ENCODE measurements around the gene KDM1A.

KDM1A gene

DNA sequence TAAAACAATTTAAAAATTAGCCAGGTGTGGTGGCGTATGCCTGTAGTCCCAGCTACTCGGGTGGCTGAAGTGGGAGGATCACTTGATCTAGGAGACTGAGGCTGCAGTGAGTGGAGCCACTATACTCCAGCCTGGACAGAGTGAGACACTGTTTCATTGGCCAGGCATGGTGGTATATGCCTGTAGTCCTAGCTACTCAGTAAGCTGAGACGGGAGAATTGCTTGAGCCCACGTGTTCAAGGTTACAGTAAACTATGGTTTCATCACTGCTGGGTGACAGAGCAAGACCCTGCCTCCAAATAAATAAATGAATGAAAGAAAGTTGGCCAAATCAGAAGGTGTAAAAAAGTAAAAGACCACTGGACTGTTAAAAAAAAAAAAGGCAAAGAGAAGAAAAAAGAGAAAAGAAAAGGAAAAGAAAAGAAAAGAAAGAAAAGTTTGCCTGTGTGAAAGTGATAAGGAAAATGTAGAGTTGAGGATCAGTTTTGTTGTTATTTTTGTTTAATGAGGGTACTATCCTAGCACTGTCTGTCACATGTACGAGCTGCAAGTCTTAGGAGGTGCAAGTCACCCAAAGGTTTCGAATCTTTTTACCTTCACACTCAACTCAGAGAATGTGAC, 97.1 kb downstream of the KDM1A start:
- Histone ChIP-seq H3K36me3 (ENCODE audit: control insufficient read depth, low read depth, low read length) (no peaks in the 10 kb centered on the region), H3K27me3 (ENCODE audit: control insufficient read depth, insufficient read depth, low read length) (no peaks in the 10 kb centered on the region), H3K9me3 (ENCODE audit: control insufficient read depth, low read depth, low read length) (no peaks in the 10 kb centered on the region), H3K4me3 (ENCODE audit: low read length) (no peak overlapping the region), H3K4me1 (ENCODE audit: control insufficient read depth, low read depth, low read length) (no peaks in the 10 kb centered on the region), H3K9ac (ENCODE audit: low read length) (no peak overlapping the region), H3K27ac (ENCODE audit: low read length) (no peak overlapping the region)

DNA sequence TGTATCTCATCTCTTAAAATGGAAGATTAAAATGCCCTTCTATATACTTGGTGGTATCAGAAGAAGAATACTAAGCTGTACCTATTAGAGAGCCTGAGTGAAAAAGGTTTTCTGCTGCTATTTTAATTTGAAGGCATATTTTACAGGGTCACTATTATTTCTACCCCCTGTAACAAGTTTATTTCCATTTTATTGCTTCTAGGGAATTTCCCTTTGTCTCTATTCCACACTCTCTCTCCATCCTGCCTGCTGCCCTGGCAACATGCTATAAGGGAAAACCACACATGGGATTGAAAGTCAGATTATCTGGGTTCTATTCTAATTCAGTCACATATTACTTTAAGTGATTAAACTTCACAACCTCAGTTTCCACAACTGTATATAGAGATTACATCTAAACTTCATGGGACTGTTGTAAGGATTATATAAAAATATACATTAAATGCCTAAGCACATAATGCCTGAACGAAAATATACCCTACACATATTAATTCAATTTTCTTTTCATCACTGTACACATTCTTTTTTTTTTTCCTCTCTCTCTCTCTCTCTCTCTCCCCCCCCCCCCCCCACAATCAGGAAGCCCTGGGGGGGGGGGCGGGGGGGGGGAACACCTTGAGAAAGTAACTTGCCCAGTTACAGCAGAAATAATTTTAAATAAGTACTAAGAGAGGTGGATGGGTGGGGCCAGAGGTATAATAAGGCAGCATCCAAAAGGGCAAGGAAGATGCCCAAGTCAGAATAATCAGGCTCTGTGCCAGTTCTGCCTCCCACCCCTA, 97.8 kb downstream of the KDM1A start:
- no peak overlapping the region for H3K27ac ChIP-seq (ENCODE audit: low read length)
- H3K36me3 ChIP-seq (ENCODE audit: control insufficient read depth, low read depth, low read length): no peaks in the 10 kb centered on the region
- no peaks in the 10 kb centered on the region for H3K9me3 ChIP-seq (ENCODE audit: control insufficient read depth, low read depth, low read length)

DNA sequence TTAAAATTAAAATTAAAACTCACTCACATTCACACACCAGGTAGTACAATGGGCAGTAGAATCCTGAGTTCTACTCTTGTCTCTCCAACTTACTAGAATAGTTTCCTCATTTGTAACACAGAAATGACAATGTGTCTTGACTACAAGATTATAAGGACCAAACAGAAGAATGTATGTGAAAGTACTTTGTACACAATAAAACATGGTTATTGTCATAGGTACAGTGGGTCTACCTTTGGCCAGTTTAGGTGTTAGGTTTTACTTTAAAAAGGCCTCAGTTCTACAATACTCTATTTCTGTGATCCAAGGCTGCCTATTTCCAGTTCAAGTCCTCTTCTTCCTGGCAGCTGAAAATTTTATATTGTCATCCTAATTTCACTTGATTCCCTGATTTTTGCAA, 99.1 kb downstream of the KDM1A start:
- no peak overlapping the region for H3K27ac ChIP-seq (ENCODE audit: low read length)
- H3K36me3 ChIP-seq (ENCODE audit: control insufficient read depth, low read depth, low read length): no peaks in the 10 kb centered on the region
- peaks cover 4% of the 10 kb centered on the region for H3K4me1 ChIP-seq (ENCODE audit: control insufficient read depth, low read depth, low read length)
- H3K9ac ChIP-seq (ENCODE audit: low read length): no peak overlapping the region
- no peak overlapping the region for H3K4me3 ChIP-seq (ENCODE audit: low read length)
- H3K27me3 ChIP-seq (ENCODE audit: control insufficient read depth, insufficient read depth, low read length): no peaks in the 10 kb centered on the region
- H3K9me3 ChIP-seq (ENCODE audit: control insufficient read depth, low read depth, low read length): no peaks in the 10 kb centered on the region

More for the DNA sequence above, 97.8 kb downstream of the KDM1A start:
- Histone ChIP-seq H3K27me3 (ENCODE audit: control insufficient read depth, insufficient read depth, low read length) (no peaks in the 10 kb centered on the region), H3K9ac (ENCODE audit: low read length) (no peak overlapping the region), H3K4me3 (ENCODE audit: low read length) (no peak overlapping the region), H3K4me1 (ENCODE audit: control insufficient read depth, low read depth, low read length) (no peaks in the 10 kb centered on the region)

DNA sequence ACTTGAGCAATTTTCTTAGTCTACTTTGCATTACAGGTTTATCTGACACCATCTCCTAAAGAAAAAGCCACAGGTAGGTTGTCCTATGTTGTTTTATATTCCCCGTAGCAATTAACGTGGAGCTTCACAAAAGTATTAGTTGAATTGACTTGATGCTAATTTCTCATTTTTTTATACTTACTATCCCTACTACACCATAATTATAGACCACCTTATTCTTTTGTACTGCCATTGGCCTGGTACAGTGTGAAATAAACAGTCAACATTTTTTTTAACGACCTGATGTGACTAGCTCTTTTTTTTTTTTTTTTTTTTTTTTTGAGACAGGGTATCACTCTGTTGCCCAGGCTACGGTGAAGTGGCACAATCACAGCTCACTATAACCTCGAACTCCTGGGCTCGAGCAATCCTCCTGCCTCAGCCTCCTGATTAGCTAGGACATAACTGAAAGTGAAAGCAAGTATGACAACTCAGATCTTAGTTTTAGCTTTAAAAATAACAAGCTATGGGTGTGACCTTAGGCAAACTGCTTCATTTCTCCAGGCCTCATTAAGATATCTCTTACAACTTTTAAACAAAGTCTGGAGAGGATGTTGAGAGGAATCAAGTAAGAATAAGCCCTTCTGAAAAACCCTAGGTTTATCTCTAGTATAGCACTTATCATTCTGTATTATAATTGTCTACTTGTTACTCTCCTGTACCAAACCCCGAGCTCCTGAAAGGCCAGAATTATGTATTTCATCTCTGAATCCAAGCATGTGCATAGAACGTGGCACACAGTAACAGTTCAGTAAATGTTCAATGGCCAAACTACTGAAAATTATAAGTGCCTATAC, 99.9 kb downstream of the KDM1A start:
- Histone ChIP-seq H3K27me3 (ENCODE audit: control insufficient read depth, insufficient read depth, low read length) (no peaks in the 10 kb centered on the region), H3K4me3 (ENCODE audit: low read length) (no peak overlapping the region), H3K27ac (ENCODE audit: low read length) (no peak overlapping the region)

DNA sequence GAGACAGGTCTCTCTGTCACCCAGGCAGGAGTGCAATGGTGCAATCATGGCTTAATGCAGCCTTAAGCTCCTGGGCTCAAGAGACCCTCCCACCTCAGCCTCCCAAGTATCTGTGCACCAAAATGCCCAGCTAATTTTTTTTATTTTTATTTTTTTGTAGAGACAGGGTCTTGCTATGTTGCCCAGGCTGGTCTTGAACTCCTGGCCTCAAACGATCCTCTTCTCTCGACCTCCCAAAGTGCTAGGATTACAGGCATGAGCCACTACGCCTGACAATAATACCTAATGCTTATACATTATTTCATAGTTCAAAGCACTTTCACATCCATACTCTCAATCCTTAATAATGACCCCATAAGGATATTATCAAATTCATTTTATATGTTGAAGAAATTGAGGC, 101.1 kb downstream of the KDM1A start:
- H3K4me1 ChIP-seq (ENCODE audit: control insufficient read depth, low read depth, low read length): peaks cover 8% of the 10 kb centered on the region
- H3K27ac ChIP-seq (ENCODE audit: low read length): no peak overlapping the region
- H3K4me3 ChIP-seq (ENCODE audit: low read length): no peak overlapping the region
- no peaks in the 10 kb centered on the region for H3K36me3 ChIP-seq (ENCODE audit: control insufficient read depth, low read depth, low read length)
- no peaks in the 10 kb centered on the region for H3K9me3 ChIP-seq (ENCODE audit: control insufficient read depth, low read depth, low read length)
- no peak overlapping the region for H3K9ac ChIP-seq (ENCODE audit: low read length)
- H3K27me3 ChIP-seq (ENCODE audit: control insufficient read depth, insufficient read depth, low read length): no peaks in the 10 kb centered on the region

More for the DNA sequence above, 99.9 kb downstream of the KDM1A start:
- no peaks in the 10 kb centered on the region for H3K36me3 ChIP-seq (ENCODE audit: control insufficient read depth, low read depth, low read length)
- peaks cover 4% of the 10 kb centered on the region for H3K4me1 ChIP-seq (ENCODE audit: control insufficient read depth, low read depth, low read length)
- no peaks in the 10 kb centered on the region for H3K9me3 ChIP-seq (ENCODE audit: control insufficient read depth, low read depth, low read length)
- no peak overlapping the region for H3K9ac ChIP-seq (ENCODE audit: low read length)

DNA sequence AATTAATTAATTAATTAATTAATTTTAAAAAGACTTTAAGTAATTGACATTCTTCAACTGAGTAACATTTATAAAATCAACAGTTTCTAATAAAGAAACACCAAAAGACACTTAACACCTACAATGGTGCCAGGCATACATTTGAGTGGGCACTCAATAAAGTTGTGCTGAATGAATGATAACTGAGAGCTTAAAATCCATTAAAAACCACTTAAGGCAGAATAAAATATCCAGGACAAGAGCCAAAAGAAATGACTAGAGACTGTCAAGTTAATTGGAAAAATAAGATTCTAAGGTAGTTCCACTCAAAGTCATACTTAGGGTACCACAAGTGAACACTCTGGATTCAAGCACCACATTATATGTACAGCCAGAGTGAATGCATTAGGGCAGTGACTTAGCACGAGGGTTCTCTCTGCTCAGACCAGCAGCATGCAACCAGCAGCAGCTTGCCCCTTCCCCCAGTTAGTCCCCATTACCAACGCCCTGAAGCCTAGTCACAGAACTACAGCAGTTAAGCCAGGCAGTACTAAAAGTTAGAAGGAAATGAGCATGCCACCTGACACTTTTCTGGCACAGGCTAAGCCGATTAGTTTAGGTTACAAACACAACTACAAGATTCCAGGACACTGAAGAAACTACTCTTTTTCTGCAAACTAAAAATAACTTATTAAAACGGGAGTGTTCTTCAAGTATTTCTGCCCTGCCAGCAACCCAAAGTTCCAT, 102.9 kb downstream of the KDM1A start:
- Histone ChIP-seq H3K4me1 (ENCODE audit: control insufficient read depth, low read depth, low read length) (peaks cover 8% of the 10 kb centered on the region), H3K9ac (ENCODE audit: low read length) (no peak overlapping the region), H3K36me3 (ENCODE audit: control insufficient read depth, low read depth, low read length) (no peaks in the 10 kb centered on the region), H3K9me3 (ENCODE audit: control insufficient read depth, low read depth, low read length) (no peaks in the 10 kb centered on the region), H3K27me3 (ENCODE audit: control insufficient read depth, insufficient read depth, low read length) (no peaks in the 10 kb centered on the region), H3K27ac (ENCODE audit: low read length) (no peak overlapping the region), H3K4me3 (ENCODE audit: low read length) (no peak overlapping the region)

DNA sequence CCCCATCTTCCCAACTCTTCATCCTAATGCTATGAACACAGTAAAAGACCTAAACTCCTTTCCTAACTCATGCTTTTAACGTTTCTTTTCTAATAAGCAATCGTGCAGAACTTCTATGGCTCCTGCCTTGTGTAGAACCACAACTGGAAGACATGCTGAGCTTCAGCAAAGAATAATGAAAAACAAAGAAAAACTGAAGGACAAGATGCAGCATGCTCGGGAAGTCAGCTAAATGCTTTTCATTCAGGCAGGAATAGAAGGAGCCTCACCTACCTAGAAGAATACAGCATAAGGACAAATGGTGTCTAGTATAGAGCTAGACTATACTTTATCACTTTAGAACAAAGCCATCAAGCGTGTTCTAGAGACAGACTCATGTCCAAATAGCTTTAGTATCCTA, 103.5 kb downstream of the KDM1A start:
- Histone ChIP-seq H3K4me1 (ENCODE audit: control insufficient read depth, low read depth, low read length) (peaks cover 8% of the 10 kb centered on the region), H3K4me3 (ENCODE audit: low read length) (no peak overlapping the region), H3K9ac (ENCODE audit: low read length) (no peak overlapping the region), H3K27me3 (ENCODE audit: control insufficient read depth, insufficient read depth, low read length) (no peaks in the 10 kb centered on the region), H3K36me3 (ENCODE audit: control insufficient read depth, low read depth, low read length) (no peaks in the 10 kb centered on the region), H3K9me3 (ENCODE audit: control insufficient read depth, low read depth, low read length) (no peaks in the 10 kb centered on the region), H3K27ac (ENCODE audit: low read length) (no peak overlapping the region)

DNA sequence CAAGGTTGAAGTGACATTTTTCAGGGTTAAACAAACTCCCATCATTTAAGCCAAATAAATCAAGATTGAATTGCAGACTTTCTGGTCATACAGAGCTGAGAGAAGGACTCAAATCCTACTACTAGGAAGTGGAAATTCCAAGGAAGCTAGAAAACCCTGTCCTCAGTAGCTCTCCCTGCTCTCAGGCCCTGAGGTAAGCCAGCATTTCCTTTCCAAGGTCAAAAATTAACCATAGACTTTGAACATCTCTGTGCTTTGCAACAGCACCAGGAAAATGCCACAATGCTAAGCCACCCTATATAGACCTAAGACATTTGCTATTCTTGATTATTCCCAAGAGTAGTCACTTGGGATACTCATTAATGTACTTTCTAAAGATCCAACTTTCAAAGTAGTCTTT, 104.3 kb downstream of the KDM1A start:
- H3K27ac ChIP-seq (ENCODE audit: low read length): no peak overlapping the region
- H3K4me1 ChIP-seq (ENCODE audit: control insufficient read depth, low read depth, low read length): peaks cover 8% of the 10 kb centered on the region
- no peaks in the 10 kb centered on the region for H3K27me3 ChIP-seq (ENCODE audit: control insufficient read depth, insufficient read depth, low read length)
- no peaks in the 10 kb centered on the region for H3K9me3 ChIP-seq (ENCODE audit: control insufficient read depth, low read depth, low read length)
- no peak overlapping the region for H3K4me3 ChIP-seq (ENCODE audit: low read length)
- H3K36me3 ChIP-seq (ENCODE audit: control insufficient read depth, low read depth, low read length): no peaks in the 10 kb centered on the region
- no peak overlapping the region for H3K9ac ChIP-seq (ENCODE audit: low read length)

DNA sequence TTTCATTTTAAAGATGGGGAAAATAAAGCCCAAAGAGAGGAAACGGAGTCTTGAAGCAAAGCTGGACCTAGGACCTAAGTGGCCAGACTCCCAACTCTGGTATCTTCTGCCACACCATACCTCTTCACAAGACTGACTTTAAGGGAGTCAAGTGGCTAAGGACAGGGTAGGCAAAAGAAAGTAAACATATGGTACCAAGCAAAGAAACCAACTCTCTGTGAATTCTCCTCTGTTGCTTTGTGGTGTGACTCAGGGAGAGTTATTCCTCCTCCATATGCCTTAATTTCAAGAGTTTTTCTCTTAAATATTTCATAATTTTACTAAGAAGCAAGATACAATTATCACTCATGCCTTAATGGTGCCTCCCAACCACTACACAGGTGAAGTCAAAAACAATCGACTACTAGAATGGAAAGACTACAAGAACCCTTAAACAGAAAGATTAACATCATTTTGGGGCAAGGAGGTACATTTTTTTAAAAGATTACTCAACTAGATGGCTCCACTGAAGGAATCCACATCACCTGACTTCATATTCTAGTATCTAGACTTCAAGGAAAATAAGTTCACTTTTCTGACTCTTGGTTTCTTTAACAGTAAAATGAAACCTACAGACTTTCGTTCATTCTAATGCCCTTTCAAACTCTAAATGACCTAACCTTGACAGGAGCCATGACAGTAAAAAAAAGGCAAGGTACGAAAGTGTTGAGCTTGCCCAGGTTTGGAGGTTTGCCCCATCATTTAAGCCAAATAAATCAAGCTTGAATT, 105.2 kb downstream of the KDM1A start:
- Histone ChIP-seq H3K27me3 (ENCODE audit: control insufficient read depth, insufficient read depth, low read length) (no peaks in the 10 kb centered on the region), H3K4me3 (ENCODE audit: low read length) (no peak overlapping the region), H3K27ac (ENCODE audit: low read length) (no peak overlapping the region), H3K4me1 (ENCODE audit: control insufficient read depth, low read depth, low read length) (peaks cover 8% of the 10 kb centered on the region), H3K9ac (ENCODE audit: low read length) (no peak overlapping the region), H3K36me3 (ENCODE audit: control insufficient read depth, low read depth, low read length) (no peaks in the 10 kb centered on the region), H3K9me3 (ENCODE audit: control insufficient read depth, low read depth, low read length) (no peaks in the 10 kb centered on the region)

DNA sequence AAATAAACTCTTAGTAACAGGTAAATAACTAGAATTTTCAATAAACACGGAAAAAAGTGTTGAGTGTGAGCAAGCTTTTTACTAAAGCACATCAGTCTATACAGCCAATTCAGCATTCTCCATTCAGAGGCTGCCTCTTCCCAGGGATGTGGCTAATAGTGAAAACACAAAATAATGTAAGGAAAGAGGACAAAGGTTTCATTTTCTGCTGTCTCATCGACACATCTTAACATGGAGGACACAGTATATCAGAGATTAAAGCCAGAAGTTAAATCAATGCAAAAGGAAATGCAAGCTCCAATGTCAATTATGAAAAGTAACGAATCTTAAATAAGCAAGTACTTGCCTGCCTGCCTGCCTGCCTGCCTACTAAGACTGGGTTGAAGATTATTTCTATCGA, 106.2 kb downstream of the KDM1A start:
- Histone ChIP-seq H3K9ac (ENCODE audit: low read length) (no peak overlapping the region), H3K4me3 (ENCODE audit: low read length) (no peak overlapping the region), H3K27me3 (ENCODE audit: control insufficient read depth, insufficient read depth, low read length) (no peaks in the 10 kb centered on the region), H3K36me3 (ENCODE audit: control insufficient read depth, low read depth, low read length) (no peaks in the 10 kb centered on the region), H3K27ac (ENCODE audit: low read length) (no peak overlapping the region), H3K9me3 (ENCODE audit: control insufficient read depth, low read depth, low read length) (no peaks in the 10 kb centered on the region), H3K4me1 (ENCODE audit: control insufficient read depth, low read depth, low read length) (peaks cover 8% of the 10 kb centered on the region)

All from iPS-18a (cell line).